ENCODE measurements around the gene UFSP1. TPM values are rescaled to one million over a fixed set of nuclear protein-coding genes. Genes with fewer than 3 reads are reported as not detected.

The UFSP1 gene
- total RNA-seq, 1 donor from 2014 or later, result 0.53 TPM

GRCh38 chr7:100865938-100866728 is 23.4 kb downstream of the UFSP1 start:
- H3K9me3 ChIP-seq, result no peaks in the 10 kb centered on the region
- peak; percentile 58 to 85 for DNase-seq (ENCODE audit: low spot score in 2 of 2)
- H3K36me3 ChIP-seq, result peaks cover 15 to 16% of the 10 kb centered on the region in 2 donors
- H3K4me3 ChIP-seq, result peak overlapping the region; percentile 94 to 95
- H3K27me3 ChIP-seq, result no peaks in the 10 kb centered on the region
- H3K4me1 ChIP-seq, result peaks cover 17 to 23% of the 10 kb centered on the region in 2 donors
- peak overlapping the region; percentile 99 for H3K27ac ChIP-seq
- intact Hi-C loops (cut with DNase I), result loop anchor here (1.0 to 5.0 kb wide), 3 partner anchors 14 to 439 kb away; partner anchors contain the start of genes MEPCE, PCOLCE, SLC12A9 and ZCWPW1
- no peak for TF ChIP-seq CTCF (IDR thresholded peaks at IDR 0.05)

- peak in 1 of 2 donors; percentile 62 for DNase-seq (ENCODE audit: low spot score in 2 of 2)
- no peak for TF ChIP-seq CTCF (IDR thresholded peaks at IDR 0.05)
- Histone ChIP-seq H3K27ac (peak overlapping the region; percentile 99), H3K4me1 (peaks cover 17 to 23% of the 10 kb centered on the region in 2 donors), H3K9me3 (no peaks in the 10 kb centered on the region), H3K36me3 (peaks cover 15 to 16% of the 10 kb centered on the region in 2 donors), H3K4me3 (peak overlapping the region in 1 of 2 donors; percentile 94), H3K27me3 (no peaks in the 10 kb centered on the region)
- intact Hi-C loops (cut with DNase I), result loop anchor here (5.0 kb wide), 2 partner anchors 263 to 438 kb away; partner anchors contain the start of genes MEPCE, PCOLCE and ZCWPW1
Measured at GRCh38 chr7:100865372-100865911, 24.1 kb downstream of the UFSP1 start.

- TF ChIP-seq CTCF (IDR thresholded peaks at IDR 0.05), result no peak
- H3K4me1 ChIP-seq, result peaks cover 17 to 23% of the 10 kb centered on the region in 2 donors
- no peak overlapping the region for H3K4me3 ChIP-seq
- H3K27me3 ChIP-seq, result no peaks in the 10 kb centered on the region
- intact Hi-C loops (cut with DNase I), result no loop called here
- no peak overlapping the region for H3K27ac ChIP-seq
- DNase-seq (ENCODE audit: low spot score in 2 of 2), result no peak
- peaks cover 15 to 20% of the 10 kb centered on the region in 2 donors for H3K36me3 ChIP-seq
- no peaks in the 10 kb centered on the region for H3K9me3 ChIP-seq
Measured at GRCh38 chr7:100864263-100864845, 25.2 kb downstream of the UFSP1 start.

GRCh38 chr7:100863406-100863950 is 26.0 kb downstream of the UFSP1 start:
- TF ChIP-seq CTCF (IDR thresholded peaks at IDR 0.05), result no peak
- H3K4me3 ChIP-seq, result no peak overlapping the region
- H3K27me3 ChIP-seq, result no peaks in the 10 kb centered on the region
- no peak for DNase-seq (ENCODE audit: low spot score in 2 of 2)
- H3K4me1 ChIP-seq, result peaks cover 9 to 15% of the 10 kb centered on the region in 2 donors
- no peaks in the 10 kb centered on the region for H3K9me3 ChIP-seq
- intact Hi-C loops (cut with DNase I), result no loop called here
- no peak overlapping the region for H3K27ac ChIP-seq
- peaks cover 15 to 20% of the 10 kb centered on the region in 2 donors for H3K36me3 ChIP-seq

- Histone ChIP-seq H3K9me3 (no peaks in the 10 kb centered on the region), H3K4me1 (peaks cover 5 to 9% of the 10 kb centered on the region in 2 donors), H3K4me3 (no peak overlapping the region), H3K27me3 (no peaks in the 10 kb centered on the region), H3K36me3 (peaks cover 21 to 24% of the 10 kb centered on the region in 2 donors), H3K27ac (no peak overlapping the region)
- DNase-seq (ENCODE audit: low spot score in 2 of 2), result no peak
- no peak for TF ChIP-seq CTCF (IDR thresholded peaks at IDR 0.05)
- intact Hi-C loops (cut with DNase I), result no loop called here
Measured at GRCh38 chr7:100861616-100861985, 27.9 kb downstream of the UFSP1 start.
